HK-2 (cell line): ENCODE measurements around the gene JSRP1.

Experiments
- DNase-seq: peaks from one replicate; pipeline ENCODE4 v3.0.0-alpha.2; 2018; ENCODE audit not compliant: unreplicated experiment

JSRP1 gene

GRCh38 chr19:2232286-2233151, 23.7 kb downstream of the JSRP1 start:
- no peak for DNase-seq

GRCh38 chr19:2231621-2232221, 24.5 kb downstream of the JSRP1 start:
- DNase-seq, result peak; percentile 36

- DNase-seq, result no peak
These were observed 25.2 kb downstream of the JSRP1 start for GRCh38 chr19:2230807-2231533.

- DNase-seq, result no peak
These were observed 26.1 kb downstream of the JSRP1 start for GRCh38 chr19:2230033-2230531.

- DNase-seq, result no peak
These were observed 26.8 kb downstream of the JSRP1 start for GRCh38 chr19:2229103-2230032.

GRCh38 chr19:2228157-2229030, 27.8 kb downstream of the JSRP1 start:
- DNase-seq, result no peak

- no peak for DNase-seq
These were observed 28.6 kb downstream of the JSRP1 start for GRCh38 chr19:2227415-2228156.

GRCh38 chr19:2226840-2227360, 29.3 kb downstream of the JSRP1 start:
- DNase-seq, result no peak

- no peak for DNase-seq
These were observed 30.0 kb downstream of the JSRP1 start for GRCh38 chr19:2226051-2226839.

GRCh38 chr19:2225415-2226050, 30.7 kb downstream of the JSRP1 start:
- DNase-seq, result no peak

GRCh38 chr19:2224754-2225349, 31.4 kb downstream of the JSRP1 start:
- DNase-seq, result no peak

- no peak for DNase-seq
These were observed 32.3 kb downstream of the JSRP1 start for GRCh38 chr19:2223959-2224358.

- DNase-seq, result no peak
These were observed 32.8 kb downstream of the JSRP1 start for GRCh38 chr19:2223391-2223790.

- DNase-seq, result no peak
These were observed 34.3 kb downstream of the JSRP1 start for GRCh38 chr19:2221918-2222317.

GRCh38 chr19:2221250-2221831, 34.9 kb downstream of the JSRP1 start:
- DNase-seq, result no peak

- DNase-seq, result no peak
These were observed 36.5 kb downstream of the JSRP1 start for GRCh38 chr19:2219726-2220125.

GRCh38 chr19:2217591-2217990, 38.6 kb downstream of the JSRP1 start:
- no peak for DNase-seq
